NAMALWA (cell line): ENCODE measurements around the gene C19orf53.

Source experiments
- DNase-seq: peaks from one replicate; pipeline ENCODE4 v3.0.0-alpha.2; 2015; ENCODE audit warnings: low spot score

Gene C19orf53

DNA sequence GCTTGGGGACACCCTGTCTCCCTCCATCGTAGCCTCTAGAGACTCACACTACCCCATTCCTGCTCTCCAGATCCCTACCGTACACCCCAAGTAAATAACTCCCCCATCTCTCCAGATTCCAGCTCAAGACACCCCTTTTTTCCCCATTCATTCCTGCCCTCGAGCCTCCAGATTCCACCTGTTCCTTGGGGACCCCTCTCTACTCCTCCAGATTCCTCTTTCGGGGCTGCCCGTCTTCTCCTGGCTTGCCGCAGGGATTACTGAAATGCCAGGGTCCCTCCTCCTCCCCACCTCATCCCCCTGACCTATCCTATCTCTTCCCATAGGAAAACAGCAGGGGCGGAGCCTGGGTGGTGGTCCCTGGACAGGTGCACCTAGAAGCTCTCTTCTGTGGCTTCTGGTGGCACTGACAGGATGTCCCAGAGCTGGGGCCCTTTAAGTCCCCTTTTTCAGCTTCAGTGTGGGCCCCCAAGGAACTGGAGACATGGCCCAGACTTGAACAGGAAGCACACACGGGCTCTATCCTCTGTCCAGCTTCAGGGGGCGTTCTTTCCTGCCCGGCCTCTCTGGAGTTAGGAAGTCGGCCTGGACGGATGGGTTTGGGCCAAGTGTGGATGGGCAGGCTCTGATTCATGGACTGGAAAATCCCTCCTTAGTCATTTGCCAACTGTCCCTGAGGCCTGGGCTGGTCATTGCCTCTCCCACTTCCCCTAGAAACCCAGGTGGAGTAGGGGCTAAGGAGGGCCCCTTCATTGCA lies 22.2 kb downstream of the C19orf53 start:
- no peak for DNase-seq

DNA sequence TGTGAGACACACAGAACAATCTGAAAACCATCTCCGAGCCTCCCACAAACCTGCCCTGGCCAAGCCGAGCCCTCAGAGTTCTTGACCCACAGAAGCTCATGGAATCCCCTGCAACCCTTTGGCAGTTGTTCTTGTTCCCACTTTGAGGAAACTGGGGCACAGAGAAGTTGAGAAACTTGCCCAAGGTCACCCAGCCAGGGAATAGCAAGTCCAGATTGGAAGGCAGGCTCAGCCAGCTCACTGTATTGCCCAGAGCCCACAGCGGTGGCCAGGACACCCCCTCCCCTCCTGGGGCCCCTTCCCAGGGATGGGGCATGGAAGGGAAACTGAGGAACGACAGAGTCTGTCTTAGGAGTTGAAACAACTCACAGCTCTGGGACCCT lies 22.8 kb downstream of the C19orf53 start:
- no peak for DNase-seq

DNA sequence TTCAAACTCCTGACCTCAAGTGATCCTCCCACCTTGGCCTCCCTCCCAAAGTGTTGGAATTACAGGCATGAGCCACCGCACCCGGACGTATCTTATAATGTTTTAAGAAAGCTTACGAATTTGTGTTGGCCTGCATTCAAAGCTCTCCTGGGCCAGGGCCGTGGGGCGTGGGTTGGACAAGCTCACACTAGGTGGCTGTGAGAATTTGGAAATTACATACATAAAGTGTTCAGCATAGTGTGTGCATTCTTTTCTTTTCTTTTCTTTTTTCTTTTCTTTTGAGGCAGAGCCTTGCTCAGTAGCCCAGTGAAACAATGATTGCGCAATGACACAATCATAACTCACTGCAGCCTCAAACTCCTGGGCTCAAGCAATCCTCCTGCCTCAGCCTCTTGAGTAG lies 23.6 kb downstream of the C19orf53 start:
- DNase-seq = no peak

DNA sequence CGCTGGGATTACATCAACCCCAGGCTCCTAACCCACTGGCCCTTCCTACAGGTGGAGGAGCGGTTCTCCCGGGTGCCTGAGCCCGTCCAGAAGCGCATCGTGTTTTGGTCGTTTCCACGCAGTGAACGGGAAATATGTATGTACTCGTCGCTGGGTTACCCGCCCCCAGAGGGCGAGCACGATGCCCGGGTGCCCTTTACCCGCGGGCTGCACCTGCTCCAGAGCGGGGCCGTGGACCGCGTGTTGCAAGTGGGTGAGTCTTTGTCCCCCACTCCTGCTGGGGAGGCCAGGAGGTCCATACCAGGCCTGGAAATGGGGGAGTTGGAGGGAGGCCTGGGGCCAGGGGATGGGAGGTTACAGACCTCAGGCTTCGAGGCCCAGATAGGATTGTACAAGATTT lies 25.4 kb downstream of the C19orf53 start:
- no peak for DNase-seq

DNA sequence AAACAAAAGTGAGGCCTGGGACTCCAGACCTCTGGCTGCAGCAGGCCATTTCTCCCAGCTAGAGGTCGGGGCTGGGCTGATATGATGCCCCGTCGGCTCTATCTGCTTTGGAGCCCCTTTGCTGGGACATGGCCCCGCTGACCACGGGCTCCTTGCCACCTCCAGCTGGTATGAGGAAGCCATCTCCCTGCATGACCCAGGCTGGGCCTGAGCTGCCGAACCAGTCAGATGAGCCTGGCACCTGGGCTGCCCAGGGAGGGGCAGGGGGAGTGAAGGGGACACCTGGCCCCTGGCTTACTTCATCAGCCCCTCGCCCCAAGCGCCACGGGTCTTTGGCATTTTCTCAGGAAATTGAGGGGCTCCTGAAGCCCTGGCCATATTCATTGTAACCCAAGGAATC lies 28.8 kb downstream of the C19orf53 start:
- DNase-seq = no peak

DNA sequence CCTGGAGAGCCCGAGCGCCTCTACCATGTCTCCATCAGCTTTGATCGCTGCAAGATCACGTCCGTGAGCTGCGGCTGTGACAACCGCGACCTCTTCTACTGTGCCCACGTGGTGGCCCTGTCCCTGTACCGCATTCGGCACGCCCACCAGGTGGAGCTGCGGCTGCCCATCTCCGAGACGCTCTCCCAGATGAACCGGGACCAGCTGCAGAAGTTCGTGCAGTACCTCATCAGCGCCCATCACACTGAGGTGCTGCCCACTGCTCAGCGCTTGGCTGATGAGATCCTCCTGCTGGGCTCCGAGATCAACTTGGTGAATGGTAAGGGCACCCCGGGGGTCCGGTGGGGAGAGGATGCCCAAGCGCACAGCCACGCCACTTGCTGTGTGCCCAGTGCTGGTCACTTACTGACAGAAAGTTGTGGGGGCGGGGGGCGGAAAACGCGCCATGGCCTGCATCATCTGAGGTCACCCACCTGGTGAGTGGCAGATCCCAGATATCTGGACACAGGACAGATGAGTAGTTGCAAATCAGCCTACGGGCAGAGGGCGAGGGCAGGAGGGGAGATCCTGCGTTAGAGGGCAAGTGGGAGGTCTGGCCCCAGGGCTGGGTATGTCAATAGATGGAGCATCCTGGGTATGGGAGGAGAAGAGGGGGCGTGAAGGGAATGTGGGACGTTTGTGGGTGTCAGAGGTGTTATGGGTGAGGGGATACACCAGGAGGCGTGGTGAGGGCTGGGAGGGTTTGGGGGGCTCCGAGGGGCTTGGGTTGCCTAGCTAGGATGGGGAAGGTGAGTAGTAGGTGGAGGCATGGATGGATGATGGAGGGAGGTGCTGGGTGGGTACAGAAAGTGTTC lies 30.8 kb downstream of the C19orf53 start:
- DNase-seq = no peak

DNA sequence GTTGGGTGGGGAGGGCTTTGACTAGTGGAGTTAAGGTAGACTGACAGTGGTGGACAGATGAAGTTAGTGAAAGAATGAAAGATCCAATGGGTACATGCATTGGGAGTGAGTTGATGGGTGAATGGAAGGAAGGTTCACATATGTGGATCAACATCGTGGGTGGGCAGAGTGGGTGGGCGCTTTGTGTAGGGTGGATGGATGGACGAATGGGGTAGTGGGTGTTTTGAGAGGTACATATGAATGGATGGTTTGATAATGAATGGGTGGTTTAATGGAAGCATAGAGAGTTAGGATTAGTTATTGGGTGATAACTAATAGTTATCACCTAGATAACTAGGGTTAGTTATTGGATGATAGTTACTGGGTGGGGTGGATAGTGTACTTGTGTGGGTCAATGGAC lies 32.5 kb downstream of the C19orf53 start:
- no peak for DNase-seq

DNA sequence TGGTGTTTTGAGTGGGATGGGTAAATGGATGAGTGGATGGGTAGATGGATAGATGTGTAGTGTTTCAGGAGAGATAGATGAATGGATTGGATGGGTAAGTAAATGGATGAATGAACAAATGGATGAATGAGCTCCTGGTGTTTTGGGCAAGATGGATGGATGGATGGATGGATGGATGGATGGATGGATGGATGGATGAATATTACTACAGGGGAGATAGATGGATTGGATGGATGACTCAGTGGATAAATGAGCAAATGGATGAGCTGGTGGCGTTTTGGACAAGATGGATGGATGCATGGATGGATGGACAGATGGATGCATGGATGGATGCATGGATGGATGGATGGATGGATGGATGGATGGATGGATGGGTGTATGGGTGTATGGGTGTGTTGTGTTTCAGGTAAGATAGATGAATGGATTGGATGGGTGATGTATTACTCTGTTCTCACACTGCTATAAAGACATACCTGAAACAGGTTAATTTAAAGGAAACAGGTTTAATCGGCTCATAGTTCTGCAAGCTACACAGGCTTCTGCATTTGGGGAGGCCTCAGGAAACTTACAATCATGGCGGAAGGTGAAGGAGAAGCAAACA lies 33.3 kb downstream of the C19orf53 start:
- DNase-seq = no peak

DNA sequence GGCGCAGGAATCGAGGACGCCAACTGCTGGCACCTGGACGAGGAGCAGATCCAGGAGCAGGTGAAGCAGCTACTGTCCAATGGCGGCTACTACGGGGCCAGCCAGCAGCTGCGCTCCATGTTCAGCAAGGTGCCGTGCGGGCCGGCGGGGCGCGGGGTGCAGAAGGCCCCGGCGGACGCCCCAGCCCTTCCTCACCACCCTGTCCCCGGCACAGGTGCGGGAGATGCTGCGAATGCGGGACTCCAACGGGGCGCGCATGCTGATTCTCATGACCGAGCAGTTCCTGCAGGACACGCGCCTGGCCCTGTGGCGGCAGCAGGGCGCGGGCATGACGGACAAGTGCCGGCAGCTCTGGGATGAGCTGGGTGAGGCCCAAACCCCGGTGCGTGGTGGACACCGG lies 34.6 kb downstream of the C19orf53 start:
- DNase-seq = no peak

DNA sequence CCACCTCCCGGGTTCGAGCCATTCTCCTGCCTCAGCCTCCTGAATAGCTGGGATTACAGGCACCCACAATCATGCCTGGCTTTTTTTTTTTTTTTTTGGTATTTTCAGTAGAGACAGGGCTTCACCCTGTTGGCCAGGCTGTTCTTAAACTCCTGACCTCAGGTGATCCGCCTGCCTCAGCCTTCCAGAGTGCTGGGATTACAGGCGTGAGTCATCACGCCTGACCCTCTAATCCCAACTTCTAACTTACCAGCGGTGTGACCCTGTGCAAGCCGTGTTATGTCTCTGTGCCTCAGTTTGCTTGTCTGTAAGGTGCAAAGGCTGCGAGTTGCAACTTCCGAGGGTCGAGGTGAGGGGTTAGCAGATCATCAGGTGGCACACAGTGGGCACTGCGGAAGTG lies 38.3 kb downstream of the C19orf53 start:
- no peak for DNase-seq

DNA sequence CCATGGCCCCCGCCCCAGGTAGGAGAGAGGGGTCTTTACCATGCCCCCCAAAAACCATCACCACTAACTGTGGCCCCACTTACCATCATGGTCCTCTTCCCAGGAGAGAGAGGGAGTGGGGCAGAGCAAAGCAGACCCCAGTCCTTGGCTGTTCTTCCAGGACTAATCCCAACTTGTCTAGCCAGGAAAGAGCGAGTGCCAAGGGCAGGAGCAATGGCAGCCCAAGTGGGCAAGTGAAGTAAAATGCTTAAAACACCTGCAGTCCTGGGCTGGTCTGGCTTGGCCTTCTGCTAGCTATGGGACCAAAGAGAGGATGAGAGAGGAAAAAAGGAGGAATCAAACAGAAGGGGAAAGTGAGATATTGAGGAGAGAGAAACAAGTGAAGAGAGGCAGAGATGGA lies 38.9 kb downstream of the C19orf53 start:
- DNase-seq = no peak

DNA sequence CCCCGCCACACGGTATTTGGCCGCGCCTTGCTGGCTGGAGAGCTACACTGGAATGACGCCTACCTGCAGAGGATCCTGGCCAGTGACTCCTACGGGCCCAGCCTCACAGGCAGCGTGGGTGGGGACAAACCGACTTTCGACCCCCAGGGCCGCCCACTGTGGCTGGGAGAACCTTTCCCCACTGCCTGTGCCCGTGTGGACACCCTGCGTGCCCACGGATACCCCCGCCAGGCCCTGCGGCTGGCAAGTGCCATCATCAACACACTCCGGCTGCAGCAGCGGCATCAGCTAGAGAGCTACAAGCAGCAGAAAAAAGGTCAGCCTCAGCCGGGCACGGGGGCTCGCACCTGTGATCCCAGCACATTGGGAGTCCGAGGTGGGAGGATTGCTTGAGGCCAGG lies 40.3 kb downstream of the C19orf53 start:
- DNase-seq = no peak

DNA sequence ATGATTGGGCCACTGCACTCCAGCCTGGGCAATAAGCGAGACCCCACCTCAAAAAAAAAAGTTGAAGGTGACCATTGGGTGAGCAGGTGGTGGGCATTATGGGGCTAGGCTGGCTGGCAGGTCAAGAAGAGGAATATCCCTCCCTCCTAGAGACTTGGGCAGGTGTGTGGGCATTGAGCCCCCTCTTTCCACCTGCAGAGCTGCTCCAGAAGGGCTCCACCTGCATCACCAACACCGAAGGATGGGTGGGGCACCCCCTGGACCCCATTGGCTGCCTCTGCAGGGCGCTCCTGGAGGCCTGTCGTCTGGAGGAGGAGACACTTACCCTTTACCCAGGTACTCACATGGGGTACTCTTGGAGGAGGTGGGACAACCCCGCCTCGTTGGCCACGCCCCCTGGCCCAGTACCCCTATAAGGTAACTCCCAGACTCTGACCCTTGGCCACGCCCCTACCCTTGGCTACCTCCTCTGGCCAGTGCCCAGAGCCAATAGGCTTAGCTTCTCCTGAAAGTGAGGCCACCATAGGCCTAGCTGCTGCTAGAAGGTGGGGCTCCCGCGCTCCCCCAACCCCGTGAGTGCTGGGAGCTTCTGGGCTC lies 42.9 kb downstream of the C19orf53 start:
- DNase-seq = peak; percentile 73

DNA sequence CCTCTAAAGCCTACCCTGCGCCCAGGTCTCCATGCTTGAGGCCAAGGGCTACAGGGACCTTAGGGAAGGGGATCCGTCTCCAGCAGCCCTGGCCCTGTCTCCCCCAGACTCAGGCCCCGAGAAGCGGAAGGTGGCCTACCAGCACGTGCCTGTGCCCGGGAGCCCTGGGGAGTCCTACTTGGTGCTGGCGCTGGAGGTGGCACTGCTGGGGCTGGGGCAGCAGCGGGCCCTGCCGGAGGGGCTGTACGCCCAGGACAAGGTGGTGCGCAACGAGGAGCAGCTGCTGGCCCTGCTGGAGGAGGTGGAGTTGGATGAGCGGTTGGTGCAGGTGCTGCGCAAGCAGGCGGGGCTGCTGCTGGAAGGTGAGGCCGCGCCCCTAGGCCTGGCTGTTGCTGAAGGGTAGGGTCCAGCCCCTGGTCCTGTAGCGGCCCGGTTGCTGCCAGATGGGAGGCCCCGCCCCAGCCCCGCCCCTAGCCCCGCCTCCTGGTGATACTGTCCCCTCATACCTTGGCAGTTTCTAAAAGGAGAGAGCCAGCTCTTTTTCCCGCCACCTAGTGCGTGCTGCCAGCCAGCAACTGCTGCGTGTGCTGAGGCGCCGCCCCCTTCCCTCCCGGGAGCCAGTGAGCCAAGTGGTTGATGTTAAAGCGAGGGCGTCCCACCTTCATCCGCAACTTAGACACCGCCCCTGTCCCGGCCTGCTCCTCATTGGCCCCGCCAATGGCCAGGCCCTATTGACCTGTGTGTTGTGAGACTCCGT lies 43.5 kb downstream of the C19orf53 start:
- DNase-seq = no peak

DNA sequence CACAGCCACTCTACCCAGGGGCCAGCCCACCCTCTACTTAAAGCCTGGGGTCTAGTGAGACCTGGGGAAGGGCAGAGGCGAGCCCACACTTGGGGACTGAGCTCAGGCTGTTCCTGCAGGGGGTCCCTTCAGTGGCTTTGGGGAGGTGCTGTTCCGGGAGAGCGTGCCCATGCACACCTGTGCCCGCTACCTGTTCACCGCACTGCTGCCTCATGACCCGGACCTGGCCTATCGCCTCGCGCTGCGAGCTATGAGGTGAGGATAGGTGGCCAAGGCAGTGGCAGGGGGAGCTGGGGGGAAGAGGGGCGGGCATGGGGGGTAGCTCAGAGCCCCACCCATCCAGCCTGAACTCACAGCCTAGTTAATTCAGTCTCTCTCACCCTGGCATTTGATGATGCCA lies 45.0 kb downstream of the C19orf53 start:
- DNase-seq = no peak

DNA sequence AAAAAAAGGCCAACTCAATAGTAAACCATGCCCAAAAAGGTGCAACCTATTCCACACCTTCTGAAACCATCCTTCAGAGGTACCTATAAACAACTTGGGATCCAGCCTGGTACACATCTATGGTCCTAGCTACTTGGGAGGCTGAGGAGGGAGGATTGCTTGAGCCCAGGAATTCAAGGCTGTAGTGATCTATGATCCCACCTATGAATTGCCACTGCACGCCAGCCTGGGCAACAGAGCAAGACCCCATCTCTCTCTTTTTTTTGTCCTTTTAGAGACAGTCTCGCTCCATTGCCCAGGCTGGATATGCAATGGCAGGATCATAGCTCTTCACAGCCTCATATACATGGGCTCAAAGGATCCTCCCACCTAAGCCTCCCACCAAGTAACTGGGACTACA lies 47.0 kb downstream of the C19orf53 start:
- no peak for DNase-seq

DNA sequence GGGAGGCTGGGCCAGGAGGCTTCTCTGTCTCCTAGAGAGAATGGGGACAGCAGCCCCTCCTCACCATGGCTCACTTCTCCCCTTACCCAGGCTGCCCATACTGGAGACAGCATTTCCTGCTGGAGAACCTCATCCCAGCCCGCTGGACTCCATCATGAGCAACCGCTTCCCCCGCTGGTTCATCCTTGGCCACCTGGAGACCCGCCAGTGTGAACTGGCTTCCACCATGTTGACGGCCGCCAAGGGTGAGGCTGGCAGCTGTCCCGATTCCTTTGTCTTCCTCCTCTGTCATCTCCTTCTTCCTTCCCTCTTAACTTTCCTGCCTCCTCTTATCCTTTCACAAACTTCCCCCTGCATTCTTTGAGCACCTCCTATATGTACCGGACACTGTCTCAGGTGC lies 49.0 kb downstream of the C19orf53 start:
- DNase-seq = no peak

DNA sequence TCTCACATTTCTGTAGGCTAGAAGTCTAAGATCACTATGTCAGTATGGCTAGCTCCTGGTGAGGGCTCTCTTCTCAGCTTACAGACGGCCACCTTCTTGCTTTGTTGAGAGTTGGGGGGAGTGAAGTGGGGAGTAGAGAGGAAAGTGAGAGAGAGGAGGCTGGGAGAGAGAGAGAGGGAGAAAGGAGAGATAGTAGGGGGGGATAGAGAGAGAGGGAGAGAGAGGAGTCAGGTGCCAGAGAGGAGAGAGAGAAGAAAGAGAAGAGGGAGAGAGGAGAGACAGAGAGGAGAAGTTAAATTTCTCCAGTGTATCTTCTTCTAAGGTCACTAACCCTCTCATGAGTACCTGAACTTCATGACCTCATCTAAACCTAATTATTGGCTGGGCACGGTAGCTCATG lies 49.6 kb downstream of the C19orf53 start:
- DNase-seq = no peak

DNA sequence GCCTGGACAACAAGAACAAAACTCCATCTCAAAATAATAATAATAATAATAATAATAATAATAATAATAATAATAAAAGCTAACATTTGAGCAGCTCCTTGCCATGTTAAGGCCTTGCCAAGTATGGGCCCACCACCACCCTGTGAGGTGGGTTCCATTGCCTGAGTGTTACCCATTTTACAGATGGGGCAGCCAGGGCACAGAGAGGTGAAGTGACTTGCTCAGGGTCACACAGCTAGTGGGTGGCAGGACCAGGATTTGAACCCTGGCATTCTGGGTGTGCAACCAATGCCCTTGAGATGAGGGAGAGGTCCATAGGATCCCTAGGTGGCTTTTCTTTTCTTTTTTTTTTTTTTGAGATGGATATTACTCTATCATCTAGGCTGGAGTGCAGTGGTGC lies 50.4 kb downstream of the C19orf53 start:
- DNase-seq = no peak

DNA sequence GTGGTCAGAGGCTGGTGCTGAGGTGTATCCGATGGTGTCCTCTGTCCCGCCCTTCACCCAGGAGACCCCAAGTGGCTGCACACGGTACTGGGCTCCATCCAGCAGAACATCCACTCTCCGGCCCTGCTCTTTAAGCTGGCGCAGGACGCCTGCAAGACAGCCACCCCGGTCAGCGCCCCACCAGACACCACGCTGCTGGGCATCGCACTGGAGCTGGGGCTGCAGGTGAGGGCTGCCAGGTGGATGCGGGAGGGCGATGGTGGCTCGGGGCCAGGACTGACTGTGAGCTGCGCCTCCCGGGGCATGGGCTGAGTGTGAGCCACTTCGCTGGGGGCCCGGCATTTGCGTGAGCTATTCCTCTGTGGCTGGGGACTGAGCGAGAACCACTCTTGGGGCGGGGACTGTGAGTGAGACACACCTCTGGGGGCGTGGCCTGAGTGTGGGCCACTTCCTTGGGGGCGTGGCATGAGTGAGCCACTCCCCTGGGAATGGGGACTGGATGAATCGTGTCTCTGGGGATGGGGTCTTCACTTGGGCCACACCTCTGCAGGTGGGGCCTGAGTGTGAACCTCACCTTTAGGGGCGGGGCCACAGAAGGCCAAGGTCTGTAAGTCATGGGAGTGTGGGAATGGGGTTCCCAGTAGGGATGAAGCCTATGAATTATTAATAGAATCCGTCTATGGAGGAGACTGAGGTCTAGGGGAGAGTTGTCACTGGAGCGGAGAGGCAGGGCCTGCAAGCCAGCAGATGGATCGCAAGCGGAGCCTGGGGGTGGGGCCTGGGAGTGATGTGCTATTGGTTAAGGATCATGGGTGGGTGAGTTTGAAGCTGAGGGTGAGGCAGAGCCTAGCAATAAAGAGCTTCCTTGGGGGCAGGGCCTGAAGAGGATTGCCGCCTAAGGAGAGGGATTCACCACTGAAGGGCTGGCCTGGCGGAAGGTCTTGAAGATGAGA lies 51.5 kb downstream of the C19orf53 start:
- peak; percentile 41 for DNase-seq
